Ishikawa (cell line): ENCODE data around the gene ASB13.

ENCODE experiments used
- CEBPB ChIP-seq: IDR thresholded peaks from 2 replicates; pipeline ENCODE4 v1.6.1; 2012
- CREB1 ChIP-seq: IDR thresholded peaks from 2 replicates; pipeline ENCODE4 v1.6.1; 2012; ENCODE audit warnings: low read depth
- EGR1 ChIP-seq: IDR thresholded peaks from 2 replicates; pipeline ENCODE4 v1.6.1; 2012
- EP300 ChIP-seq: IDR thresholded peaks from 2 replicates; pipeline ENCODE4 v1.6.1; 2012; ENCODE audit warnings: borderline replicate concordance
- FOXM1 ChIP-seq: IDR thresholded peaks from 2 replicates; pipeline ENCODE4 v1.6.1; 2012; ENCODE audit warnings: low read depth, borderline replicate concordance
- NFIC ChIP-seq: IDR thresholded peaks from 2 replicates; pipeline ENCODE4 v1.6.1; 2012
- RAD21 ChIP-seq: IDR thresholded peaks from 2 replicates; pipeline ENCODE4 v1.6.1; 2012; ENCODE audit warnings: low read depth
- TAF1 ChIP-seq: IDR thresholded peaks from 2 replicates; pipeline ENCODE4 v1.6.1; 2012; ENCODE audit warnings: low read depth, mild to moderate bottlenecking
- TCF12 ChIP-seq: IDR thresholded peaks from 2 replicates; pipeline ENCODE4 v1.6.1; 2012; ENCODE audit warnings: low read depth
- TEAD4 ChIP-seq: IDR thresholded peaks from 2 replicates; pipeline ENCODE4 v1.6.1; 2012
- YY1 ChIP-seq: IDR thresholded peaks from 2 replicates; pipeline ENCODE4 v1.6.1; 2012; ENCODE audit warnings: low read depth
- ZBTB7A ChIP-seq: IDR thresholded peaks from 2 replicates; pipeline ENCODE4 v1.6.1; 2012; ENCODE audit warnings: low read depth
- TF ChIP-seq, protein P1 (sequence below): IDR thresholded peaks from 2 replicates; pipeline ENCODE4 v1.6.1; 2012; ENCODE audit warnings: low read depth, mild to moderate bottlenecking
- TF ChIP-seq, protein P2 (sequence below): IDR thresholded peaks from 2 replicates; pipeline ENCODE4 v1.6.1; 2012
- TF ChIP-seq, protein P3 (sequence below): IDR thresholded peaks from 2 replicates; pipeline ENCODE4 v1.6.1; 2012

Gene ASB13

DNA sequence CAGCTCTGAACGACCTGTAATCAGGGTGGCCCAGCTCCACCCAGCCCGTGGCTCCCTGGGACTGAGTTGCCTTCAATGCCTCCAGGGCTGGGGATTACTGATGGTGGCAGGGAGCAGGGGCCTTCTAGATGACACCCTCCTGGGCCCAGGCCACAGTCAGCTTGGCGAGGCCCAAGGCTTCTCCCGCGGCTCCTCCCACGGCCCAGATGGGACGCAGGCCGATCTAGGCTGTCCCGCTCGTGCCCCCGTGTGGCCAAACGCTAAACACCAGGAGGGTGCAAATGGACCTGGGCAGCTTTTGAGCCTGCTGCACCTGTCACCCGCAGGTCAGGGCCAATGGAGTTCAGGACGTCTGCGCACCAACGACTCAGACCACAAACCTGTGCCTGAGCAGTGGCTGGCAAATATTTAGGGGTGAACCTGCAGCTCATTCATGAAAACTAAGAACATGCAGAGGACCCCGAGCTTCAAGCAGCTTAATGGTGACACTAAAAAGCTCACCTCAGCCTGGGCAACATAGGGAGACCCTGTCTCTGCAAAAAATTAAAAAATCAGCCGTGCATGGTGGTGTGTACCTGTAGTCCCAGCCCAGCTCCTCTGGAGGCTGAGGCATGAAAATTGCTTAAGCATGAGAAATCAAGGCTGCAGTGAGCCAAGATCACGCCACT, 43.2 kb downstream of the ASB13 start:
- TF ChIP-seq FOXM1 (no peak), TCF12 (peak; percentile 18; the same call in 1 of the 2 replicates), YY1 (no peak), NFIC (no peak), CREB1 (no peak), TAF1 (no peak), CEBPB (no peak), ZBTB7A (no peak), RAD21 (peak; percentile 97), TEAD4 (no peak), EP300 (no peak)
- TF ChIP-seq, protein P1, sequence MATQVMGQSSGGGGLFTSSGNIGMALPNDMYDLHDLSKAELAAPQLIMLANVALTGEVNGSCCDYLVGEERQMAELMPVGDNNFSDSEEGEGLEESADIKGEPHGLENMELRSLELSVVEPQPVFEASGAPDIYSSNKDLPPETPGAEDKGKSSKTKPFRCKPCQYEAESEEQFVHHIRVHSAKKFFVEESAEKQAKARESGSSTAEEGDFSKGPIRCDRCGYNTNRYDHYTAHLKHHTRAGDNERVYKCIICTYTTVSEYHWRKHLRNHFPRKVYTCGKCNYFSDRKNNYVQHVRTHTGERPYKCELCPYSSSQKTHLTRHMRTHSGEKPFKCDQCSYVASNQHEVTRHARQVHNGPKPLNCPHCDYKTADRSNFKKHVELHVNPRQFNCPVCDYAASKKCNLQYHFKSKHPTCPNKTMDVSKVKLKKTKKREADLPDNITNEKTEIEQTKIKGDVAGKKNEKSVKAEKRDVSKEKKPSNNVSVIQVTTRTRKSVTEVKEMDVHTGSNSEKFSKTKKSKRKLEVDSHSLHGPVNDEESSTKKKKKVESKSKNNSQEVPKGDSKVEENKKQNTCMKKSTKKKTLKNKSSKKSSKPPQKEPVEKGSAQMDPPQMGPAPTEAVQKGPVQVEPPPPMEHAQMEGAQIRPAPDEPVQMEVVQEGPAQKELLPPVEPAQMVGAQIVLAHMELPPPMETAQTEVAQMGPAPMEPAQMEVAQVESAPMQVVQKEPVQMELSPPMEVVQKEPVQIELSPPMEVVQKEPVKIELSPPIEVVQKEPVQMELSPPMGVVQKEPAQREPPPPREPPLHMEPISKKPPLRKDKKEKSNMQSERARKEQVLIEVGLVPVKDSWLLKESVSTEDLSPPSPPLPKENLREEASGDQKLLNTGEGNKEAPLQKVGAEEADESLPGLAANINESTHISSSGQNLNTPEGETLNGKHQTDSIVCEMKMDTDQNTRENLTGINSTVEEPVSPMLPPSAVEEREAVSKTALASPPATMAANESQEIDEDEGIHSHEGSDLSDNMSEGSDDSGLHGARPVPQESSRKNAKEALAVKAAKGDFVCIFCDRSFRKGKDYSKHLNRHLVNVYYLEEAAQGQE = no peak
- TF ChIP-seq, protein P2, sequence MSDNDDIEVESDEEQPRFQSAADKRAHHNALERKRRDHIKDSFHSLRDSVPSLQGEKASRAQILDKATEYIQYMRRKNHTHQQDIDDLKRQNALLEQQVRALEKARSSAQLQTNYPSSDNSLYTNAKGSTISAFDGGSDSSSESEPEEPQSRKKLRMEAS = 0 out of 2 replicates have a peak, but pooled peaks have one; percentile 21
- TF ChIP-seq, protein P3, sequence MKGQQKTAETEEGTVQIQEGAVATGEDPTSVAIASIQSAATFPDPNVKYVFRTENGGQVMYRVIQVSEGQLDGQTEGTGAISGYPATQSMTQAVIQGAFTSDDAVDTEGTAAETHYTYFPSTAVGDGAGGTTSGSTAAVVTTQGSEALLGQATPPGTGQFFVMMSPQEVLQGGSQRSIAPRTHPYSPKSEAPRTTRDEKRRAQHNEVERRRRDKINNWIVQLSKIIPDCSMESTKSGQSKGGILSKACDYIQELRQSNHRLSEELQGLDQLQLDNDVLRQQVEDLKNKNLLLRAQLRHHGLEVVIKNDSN = no peak

DNA sequence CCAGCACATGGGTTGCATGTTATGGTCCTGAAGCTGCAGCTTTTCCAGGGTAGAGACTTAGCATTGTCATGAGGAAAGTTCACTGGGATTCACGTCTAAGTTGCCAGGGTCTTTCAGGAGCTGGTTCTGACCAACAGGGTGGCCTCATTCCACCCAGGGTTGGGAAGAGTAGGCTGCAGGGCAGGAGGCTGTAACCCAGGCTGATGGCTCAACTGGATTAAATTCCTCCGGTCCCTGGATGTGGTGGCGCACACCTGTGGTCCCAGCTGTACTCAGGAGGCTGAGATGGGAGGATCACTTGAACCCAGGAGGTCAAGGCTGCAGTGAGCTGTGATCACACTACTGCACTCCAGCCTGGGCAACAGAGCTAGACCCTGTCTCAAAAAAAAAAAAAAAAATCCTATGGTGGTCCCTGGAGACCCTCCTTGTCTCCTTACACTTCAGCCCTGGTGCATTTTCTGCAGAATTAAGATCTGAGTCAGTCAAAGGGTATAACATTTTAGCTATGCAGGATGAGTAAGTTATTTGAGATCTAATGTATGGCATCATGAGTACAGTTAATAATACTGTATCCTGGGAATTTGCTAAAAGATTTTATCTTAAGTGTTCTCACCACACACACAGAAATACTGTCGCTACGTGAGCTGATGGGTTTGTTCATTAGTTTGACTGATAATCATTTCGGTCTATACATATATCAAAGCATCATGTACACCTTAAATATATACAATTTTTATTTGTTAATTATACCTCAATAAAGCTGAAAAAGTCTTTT, 44.0 kb downstream of the ASB13 start:
- TF ChIP-seq, protein P1 = no peak
- TF ChIP-seq, protein P2 = no peak
- TF ChIP-seq CEBPB (no peak), EGR1 (no peak), EP300 (no peak), TEAD4 (no peak), FOXM1 (no peak), NFIC (no peak), TAF1 (no peak), CREB1 (no peak)

DNA sequence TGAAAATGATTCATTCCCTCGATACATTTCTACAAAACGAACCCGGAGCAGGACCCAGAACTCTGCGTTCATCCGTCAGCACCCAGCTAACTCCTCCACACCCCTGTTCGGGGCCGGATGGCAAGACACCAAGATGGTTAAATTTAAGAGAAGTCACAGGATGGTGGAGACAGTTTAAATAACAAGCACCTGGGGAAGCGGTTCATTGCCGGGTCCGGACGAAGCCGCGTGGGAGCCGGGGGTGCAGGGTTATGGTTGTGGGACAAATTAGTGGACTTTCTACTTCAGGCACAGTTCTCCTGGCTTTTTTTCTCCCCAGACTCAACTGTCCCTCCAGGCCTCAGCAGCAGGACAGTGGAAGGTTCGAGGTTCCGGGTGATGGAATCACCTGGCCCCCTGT, 45.4 kb downstream of the ASB13 start:
- no peak for TF ChIP-seq EP300
- TF ChIP-seq TCF12 = no peak
- TF ChIP-seq, protein P3 = no peak
- TF ChIP-seq, protein P2 = no peak
- TF ChIP-seq TAF1 = no peak
- no peak for TF ChIP-seq EGR1
- no peak for TF ChIP-seq TEAD4
- no peak for TF ChIP-seq ZBTB7A
- TF ChIP-seq CEBPB = no peak
- no peak for TF ChIP-seq NFIC
- no peak for TF ChIP-seq YY1
- TF ChIP-seq, protein P1 = no peak
- no peak for TF ChIP-seq FOXM1
- TF ChIP-seq CREB1 = no peak
- TF ChIP-seq RAD21 = no peak

DNA sequence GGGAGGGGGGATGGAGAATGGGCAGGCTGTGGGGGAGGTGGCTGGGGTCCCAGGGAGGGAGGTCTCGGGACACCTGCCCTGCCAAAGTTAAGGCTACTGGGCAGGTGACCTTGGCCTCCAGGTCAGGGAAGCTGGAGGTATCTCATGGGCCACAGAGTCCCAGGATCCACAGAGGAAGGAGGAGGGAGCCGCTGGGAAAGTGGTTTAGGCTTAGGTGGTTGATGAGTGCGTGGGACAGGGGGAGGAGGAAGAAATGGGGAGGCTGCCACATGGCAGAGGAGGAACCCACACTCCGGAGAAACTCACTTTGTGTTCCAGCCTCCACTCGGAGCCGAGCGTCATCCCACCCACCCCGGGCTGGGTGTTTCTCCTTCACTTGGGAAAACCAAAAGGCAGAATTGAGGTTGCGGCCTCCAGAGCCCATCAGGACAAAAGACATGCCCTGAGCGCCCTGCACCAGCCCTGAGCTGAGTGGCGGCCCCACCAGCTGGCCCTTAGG, 46.1 kb downstream of the ASB13 start:
- no peak for TF ChIP-seq RAD21
- TF ChIP-seq CEBPB = no peak
- no peak for TF ChIP-seq FOXM1
- no peak for TF ChIP-seq TAF1
- no peak for TF ChIP-seq TEAD4
- no peak for TF ChIP-seq CREB1
- TF ChIP-seq, protein P2 = no peak
- TF ChIP-seq, protein P1 = no peak
- TF ChIP-seq YY1 = no peak
- no peak for TF ChIP-seq NFIC
- TF ChIP-seq EP300 = no peak
